CD4-positive, alpha-beta T cell treated with Interferon gamma for 1 hour (primary cell): ENCODE results near the gene ZMYND12.

Source experiments
- DNase-seq: peaks from one replicate; pipeline ENCODE4 v3.0.0-alpha.2; 2020

The ZMYND12 gene

GRCh38 chr1:42439940-42440339, 15.9 kb downstream of the ZMYND12 start:
- no peak for DNase-seq

- no peak for DNase-seq
Observed at GRCh38 chr1:42434340-42434739, 21.5 kb downstream of the ZMYND12 start.

GRCh38 chr1:42433369-42433768, 22.5 kb downstream of the ZMYND12 start:
- DNase-seq, result no peak

GRCh38 chr1:42432714-42433113, 23.1 kb downstream of the ZMYND12 start:
- no peak for DNase-seq

- no peak for DNase-seq
Observed at GRCh38 chr1:42431514-42431913, 24.3 kb downstream of the ZMYND12 start.

GRCh38 chr1:42430286-42431135, 25.3 kb downstream of the ZMYND12 start:
- no peak for DNase-seq

GRCh38 chr1:42429603-42430002, 26.2 kb downstream of the ZMYND12 start:
- DNase-seq, result no peak

GRCh38 chr1:42427240-42427639, 28.6 kb downstream of the ZMYND12 start:
- DNase-seq, result no peak

GRCh38 chr1:42424201-42424600, 31.6 kb downstream of the ZMYND12 start:
- no peak for DNase-seq

GRCh38 chr1:42423681-42424080, 32.1 kb downstream of the ZMYND12 start:
- DNase-seq, result no peak

- no peak for DNase-seq
Observed at GRCh38 chr1:42422737-42423136, 33.1 kb downstream of the ZMYND12 start.

GRCh38 chr1:42420911-42421585, 34.8 kb downstream of the ZMYND12 start:
- no peak for DNase-seq

- no peak for DNase-seq
Observed at GRCh38 chr1:42420121-42420520, 35.7 kb downstream of the ZMYND12 start.

- no peak for DNase-seq
Observed at GRCh38 chr1:42419126-42419821, 36.5 kb downstream of the ZMYND12 start.

GRCh38 chr1:42418516-42418915, 37.3 kb downstream of the ZMYND12 start:
- no peak for DNase-seq

- DNase-seq, result no peak
Observed at GRCh38 chr1:42417166-42417565, 38.7 kb downstream of the ZMYND12 start.

GRCh38 chr1:42414551-42415496, 41.0 kb downstream of the ZMYND12 start:
- DNase-seq, result no peak

- DNase-seq, result no peak
Observed at GRCh38 chr1:42403880-42404400, 51.9 kb downstream of the ZMYND12 start.

GRCh38 chr1:42399315-42400100, 56.3 kb downstream of the ZMYND12 start:
- no peak for DNase-seq

GRCh38 chr1:42392967-42393848, 62.6 kb downstream of the ZMYND12 start:
- no peak for DNase-seq
